NOMO-1 treated with DMSO at 0.1 percent for 48 hours (cell line): ENCODE results near the gene KIF5A.
A peak's percentile ranks its signal among the peaks of the same experiment; 100 is the strongest.

Experiments used
- DNase-seq: peaks from one replicate; lab custom pipeline; 2025; ENCODE audit not compliant: unreplicated experiment; lab: John Stamatoyannopoulos, UW

KIF5A gene

DNA sequence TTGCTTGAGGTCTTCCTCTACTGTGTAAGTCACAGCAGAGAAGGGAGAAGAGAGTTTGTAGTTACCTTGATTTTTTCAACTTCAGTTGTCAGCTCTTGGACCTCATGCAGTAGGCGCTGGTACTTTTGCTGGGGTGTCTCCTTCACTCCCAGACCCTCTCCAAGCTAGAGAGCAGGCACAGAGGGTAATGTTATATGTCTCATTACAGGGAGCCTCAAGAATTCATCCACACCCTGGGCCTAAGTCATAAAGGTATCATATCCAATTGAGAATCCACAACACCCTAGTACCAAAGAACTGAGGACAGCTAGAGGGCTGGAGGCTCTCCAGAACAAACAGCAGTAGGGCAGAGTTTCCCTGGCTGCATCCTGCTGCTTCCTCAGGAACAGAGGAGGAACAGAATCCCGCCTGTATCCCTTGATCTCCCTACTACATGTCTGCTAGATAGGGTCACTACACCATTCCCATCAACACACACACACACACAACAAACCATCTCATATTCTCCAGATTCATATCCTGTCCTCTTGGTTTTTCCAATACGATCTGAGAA is 14.8 kb upstream of the KIF5A start:
- no peak for DNase-seq

- no peak for DNase-seq
Observed at GRCh38 chr12:57535764-57536596, 13.9 kb upstream of the KIF5A start.

- no peak for DNase-seq
Observed at GRCh38 chr12:57536597-57536942, 13.3 kb upstream of the KIF5A start.

- no peak for DNase-seq
Observed at GRCh38 chr12:57539134-57539768, 10.6 kb upstream of the KIF5A start.

GRCh38 chr12:57541001-57541400 is 8.8 kb upstream of the KIF5A start:
- peak; percentile 15 for DNase-seq

DNA sequence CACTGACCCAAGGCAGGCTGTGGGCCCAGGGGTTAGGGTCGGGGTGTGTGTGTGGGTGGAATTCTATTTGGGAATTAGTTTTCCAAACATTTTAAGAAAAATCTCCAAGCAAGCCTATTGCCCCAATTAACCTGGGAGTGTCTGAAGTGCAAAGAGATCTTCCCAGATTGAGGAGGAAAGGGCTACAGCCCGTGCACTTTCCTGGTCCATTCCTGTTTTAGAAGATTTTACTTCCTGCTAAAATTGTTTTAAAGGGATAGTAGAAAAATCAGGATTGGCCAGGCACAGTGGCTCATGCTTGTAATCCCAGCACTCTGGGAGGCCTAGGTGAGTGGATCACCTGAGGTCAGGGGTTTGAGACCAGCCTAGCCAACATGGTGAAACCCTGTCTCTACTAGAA is 8.1 kb upstream of the KIF5A start:
- no peak for DNase-seq

- no peak for DNase-seq
Observed at GRCh38 chr12:57543581-57543980, 6.3 kb upstream of the KIF5A start.

DNA sequence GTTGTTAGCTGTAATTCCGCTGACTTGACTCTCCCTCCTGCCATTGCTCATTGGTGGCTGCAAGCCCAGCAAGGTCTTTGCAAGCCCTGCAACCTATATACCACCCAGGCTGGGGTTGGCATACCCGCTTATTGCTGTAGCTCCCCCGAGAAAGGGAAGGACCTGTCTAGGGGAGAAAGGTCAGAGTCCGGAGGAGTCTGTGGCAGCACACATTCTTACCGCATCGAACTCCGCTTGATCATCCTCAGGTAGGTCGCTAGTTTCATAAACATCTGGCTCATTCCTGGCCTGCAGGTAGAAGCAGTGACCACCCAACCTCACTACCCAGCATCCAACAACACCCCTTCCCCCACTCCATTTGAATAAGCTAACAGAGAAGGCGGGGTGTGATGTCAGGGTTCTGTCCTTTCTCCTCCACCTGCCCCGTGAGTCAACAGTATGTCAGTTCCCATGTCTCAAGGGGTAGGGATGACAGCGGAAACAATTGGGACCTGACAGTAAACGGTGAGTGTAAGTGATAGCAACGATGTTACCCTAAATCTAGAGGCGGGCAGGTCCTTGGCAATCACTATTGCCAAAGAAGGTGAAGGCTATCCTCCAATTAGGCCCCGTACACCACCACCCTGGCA is 3.9 kb upstream of the KIF5A start:
- DNase-seq, result no peak

GRCh38 chr12:57546438-57547287 is 3.2 kb upstream of the KIF5A start, which contains the start of gene DCTN2:
TSS of gene DCTN2 (minus strand) at chr12:57547192. CDS start at chr12:57547063, 129 bp downstream.
- DNase-seq, result peak; percentile 99

- DNase-seq, result no peak
Observed at GRCh38 chr12:57547288-57548012, 2.4 kb upstream of the KIF5A start.

DNA sequence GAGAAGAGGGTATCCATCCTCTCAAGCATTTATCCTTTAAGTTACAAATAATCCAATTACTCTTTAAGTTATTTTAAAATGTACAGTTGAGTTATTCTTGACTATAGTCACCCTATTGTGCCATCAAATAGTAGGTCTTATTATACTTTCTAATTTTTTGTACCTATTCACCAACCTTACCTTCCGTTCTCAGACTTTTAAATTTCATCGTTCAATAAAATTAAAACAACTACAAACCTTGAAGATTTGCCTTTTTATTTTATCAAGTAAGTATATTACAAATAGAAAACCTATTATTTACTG is 1.9 kb upstream of the KIF5A start:
- no peak for DNase-seq

GRCh38 chr12:57548488-57548887 is 1.4 kb upstream of the KIF5A start:
- no peak for DNase-seq

- DNase-seq, result no peak
Observed at GRCh38 chr12:57549203-57549908, 488 bp upstream of the KIF5A start.

DNA sequence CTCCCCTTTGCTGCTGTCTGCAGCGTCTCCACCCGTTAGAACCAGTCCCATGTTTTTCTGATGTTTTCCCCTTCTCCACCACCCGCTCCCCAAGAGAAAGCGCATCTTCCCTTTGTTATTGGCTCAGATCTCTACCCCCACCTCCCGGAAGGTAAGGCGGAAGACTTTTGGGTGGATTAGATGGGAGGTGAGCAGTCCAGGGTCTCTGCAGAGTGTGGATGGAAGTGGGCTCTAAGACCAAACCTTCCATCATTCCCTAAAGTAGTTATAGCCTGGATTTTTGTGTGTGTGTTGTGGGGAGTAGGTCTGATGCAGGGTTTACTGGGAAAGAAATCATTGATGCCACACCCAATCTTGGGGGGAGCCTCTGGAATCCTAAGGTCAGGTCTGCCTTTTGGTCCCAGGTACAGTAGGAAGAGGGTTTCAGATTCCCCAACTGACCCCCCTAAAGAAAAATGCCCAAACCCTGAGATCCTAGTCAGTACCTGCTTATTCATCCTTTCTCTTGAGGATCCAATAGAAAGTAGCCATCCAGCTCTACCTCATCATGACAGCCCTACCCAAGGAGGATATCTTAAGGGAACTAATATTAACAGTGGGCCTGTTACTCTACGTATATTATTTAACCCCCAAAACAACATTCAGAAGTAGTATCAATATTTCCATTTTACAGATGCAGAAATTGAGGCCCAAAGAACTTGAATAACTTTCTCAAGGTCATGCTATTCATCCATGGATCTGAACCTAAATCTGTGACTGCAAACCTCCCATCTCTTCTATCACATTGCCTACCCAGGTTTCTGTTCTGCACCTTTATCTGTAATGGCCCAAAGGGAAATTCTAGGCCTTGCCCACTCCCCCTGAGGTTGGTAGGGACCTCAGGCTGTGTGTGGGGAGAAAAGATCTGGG is 1.1 kb downstream of the KIF5A start:
- DNase-seq, result no peak

DNA sequence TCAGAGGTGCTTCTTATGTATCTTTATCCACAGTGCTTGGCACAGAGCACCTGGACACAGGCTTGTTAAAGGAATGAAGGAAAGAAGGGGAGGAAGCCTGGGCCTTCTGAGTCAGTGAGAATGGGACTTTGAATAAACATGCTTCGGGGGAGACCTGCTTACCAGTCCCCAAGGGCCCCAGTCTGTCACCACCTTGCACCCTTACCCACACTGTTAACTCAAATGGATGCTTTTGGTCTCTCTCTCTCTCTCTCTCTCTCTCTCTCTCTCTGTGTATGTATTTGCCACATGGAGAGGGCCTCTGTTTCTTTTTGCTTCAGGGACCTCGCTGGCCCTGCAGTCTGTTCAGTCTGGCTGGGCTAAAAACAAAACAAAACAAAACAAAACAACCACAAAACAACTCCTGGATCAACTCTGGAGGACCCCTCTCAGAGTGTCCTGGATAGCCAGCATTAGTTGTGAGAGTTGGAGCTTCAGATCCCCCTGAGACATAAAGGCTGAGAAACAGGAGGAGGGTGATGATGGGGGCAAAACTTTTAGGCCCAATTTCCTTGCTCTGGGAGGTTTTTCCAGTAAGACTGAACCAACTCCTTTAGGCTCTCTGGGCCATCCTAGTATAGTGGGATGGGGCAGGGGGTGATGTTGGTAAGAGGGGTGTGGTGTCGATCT is 1.9 kb downstream of the KIF5A start:
- DNase-seq, result no peak

DNA sequence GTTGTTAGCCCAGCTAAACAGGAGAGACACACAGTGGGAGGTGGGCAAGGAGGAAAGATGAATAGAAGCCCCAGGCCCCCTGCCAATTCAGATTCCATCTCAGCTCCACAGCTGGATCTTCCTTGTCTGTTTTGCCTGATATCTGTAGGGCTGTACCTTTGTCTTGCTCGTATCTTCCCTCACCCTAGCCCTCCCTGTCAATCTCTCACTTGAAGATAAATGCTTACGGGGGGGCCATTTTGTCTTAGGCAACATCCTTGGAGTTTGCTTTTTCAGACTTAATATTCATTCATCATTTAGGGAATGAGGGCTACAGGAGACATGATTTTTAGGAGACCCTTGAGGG is 2.4 kb downstream of the KIF5A start:
- DNase-seq, result no peak

- DNase-seq, result no peak
Observed at GRCh38 chr12:57552835-57553313, 3.0 kb downstream of the KIF5A start.
